Measurements from ENCODE around the gene ICAM1. TPM values are rescaled to one million over a fixed set of nuclear protein-coding genes. Genes with fewer than 3 reads are reported as not detected.

The ICAM1 gene
- total and polyA plus RNA-seq, 2 donors from 2014 or later, result 16.3 to 50.3 TPM

DNA sequence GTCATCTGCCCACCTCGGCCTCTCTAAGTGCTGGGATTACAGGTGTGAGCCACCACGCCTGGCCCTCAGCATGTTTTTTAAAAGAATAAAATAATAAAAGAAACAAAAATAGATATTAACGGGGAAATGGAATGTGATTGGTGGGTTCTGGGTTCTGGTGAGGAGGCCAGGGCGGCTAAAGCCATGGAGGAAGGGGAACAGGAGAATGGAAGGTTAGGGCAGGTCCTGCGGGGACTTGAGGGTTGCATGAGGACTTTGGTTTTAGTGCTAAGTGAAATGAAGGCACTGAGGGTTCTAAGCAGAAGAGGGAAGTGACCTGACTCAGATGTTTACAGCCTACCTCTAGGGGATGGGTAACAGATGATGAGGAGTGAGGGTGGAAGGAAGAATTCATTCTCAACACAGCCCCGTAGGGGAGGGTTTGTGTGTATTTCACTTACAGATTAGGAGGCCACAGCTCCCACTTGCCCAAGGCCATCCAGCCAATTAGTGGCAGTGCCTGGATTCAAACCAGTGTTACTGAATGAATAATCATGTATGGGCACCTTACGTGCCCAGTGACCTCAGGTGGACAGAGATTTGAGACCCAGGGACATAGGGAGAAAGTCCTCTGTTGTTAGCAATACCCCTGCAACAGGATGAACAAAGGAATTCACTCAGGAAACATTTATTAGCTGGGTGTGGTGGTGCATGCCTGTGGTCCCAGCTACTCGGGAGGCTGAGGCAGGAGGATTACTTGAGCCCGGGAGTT is 25.6 kb upstream of the ICAM1 start:
- Histone ChIP-seq H3K4me1 (ENCODE audit: control insufficient read depth in 2 of 3, insufficient read depth in 2 of 3, low read depth in 1 of 3, low read length in 3 of 3) (no peaks in the 10 kb centered on the region), H3K9ac (ENCODE audit: low read length in 3 of 3) (no peak overlapping the region), H3K4me3 (ENCODE audit: low read length in 3 of 3) (no peak overlapping the region), H3K27ac (ENCODE audit: low read depth in 2 of 2, low read length in 2 of 2) (no peak overlapping the region), H3K36me3 (ENCODE audit: control insufficient read depth in 2 of 3, insufficient read depth in 3 of 3, low read length in 3 of 3) (no peaks in the 10 kb centered on the region), H3K9me3 (ENCODE audit: control insufficient read depth in 2 of 3, insufficient read depth in 1 of 3, low read length in 3 of 3) (no peaks in the 10 kb centered on the region), H3K27me3 (ENCODE audit: control insufficient read depth, insufficient read depth, low read length) (no peaks in the 10 kb centered on the region)
- intact Hi-C loops (cut with DNase I), result loop anchor here (10.0 kb wide), 1 partner anchor 321 kb away; no protein-coding TSS in a partner anchor
- FAIRE-seq, result no peak
- no peak for DNase-seq
- TF ChIP-seq, protein P1, sequence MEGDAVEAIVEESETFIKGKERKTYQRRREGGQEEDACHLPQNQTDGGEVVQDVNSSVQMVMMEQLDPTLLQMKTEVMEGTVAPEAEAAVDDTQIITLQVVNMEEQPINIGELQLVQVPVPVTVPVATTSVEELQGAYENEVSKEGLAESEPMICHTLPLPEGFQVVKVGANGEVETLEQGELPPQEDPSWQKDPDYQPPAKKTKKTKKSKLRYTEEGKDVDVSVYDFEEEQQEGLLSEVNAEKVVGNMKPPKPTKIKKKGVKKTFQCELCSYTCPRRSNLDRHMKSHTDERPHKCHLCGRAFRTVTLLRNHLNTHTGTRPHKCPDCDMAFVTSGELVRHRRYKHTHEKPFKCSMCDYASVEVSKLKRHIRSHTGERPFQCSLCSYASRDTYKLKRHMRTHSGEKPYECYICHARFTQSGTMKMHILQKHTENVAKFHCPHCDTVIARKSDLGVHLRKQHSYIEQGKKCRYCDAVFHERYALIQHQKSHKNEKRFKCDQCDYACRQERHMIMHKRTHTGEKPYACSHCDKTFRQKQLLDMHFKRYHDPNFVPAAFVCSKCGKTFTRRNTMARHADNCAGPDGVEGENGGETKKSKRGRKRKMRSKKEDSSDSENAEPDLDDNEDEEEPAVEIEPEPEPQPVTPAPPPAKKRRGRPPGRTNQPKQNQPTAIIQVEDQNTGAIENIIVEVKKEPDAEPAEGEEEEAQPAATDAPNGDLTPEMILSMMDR (IDR thresholded peaks at IDR 0.05; ENCODE audit: borderline replicate concordance, extremely low read depth, insufficient read depth), result no peak

DNA sequence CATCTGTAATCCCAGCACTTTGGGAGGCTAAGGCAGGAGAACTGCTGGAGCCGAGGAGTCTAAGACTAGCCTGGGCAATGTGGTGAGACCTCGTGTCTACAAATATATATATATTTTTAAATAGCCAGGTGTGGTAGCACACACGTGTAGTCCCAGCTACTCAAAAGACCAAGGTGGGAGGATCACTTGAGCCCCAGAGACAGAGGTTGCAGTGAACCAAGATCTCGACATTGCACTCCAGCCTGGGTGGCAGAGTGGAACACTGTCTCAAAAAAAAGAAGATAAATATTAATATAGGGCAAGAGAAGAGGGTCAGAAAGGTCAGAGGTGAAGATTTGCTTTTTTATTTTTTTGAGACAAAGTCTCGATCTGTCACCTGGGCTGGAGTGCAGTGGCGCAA is 24.4 kb upstream of the ICAM1 start:
- intact Hi-C loops (cut with DNase I), result loop anchor here (10.0 kb wide), 1 partner anchor 322 kb away; no protein-coding TSS in a partner anchor
- Histone ChIP-seq H3K27ac (ENCODE audit: low read depth in 2 of 2, low read length in 2 of 2) (no peak overlapping the region), H3K4me3 (ENCODE audit: low read length in 3 of 3) (no peak overlapping the region), H3K9ac (ENCODE audit: low read length in 3 of 3) (no peak overlapping the region), H3K27me3 (ENCODE audit: control insufficient read depth, insufficient read depth, low read length) (no peaks in the 10 kb centered on the region), H3K9me3 (ENCODE audit: control insufficient read depth in 2 of 3, insufficient read depth in 1 of 3, low read length in 3 of 3) (no peaks in the 10 kb centered on the region), H3K36me3 (ENCODE audit: control insufficient read depth in 2 of 3, insufficient read depth in 3 of 3, low read length in 3 of 3) (no peaks in the 10 kb centered on the region), H3K4me1 (ENCODE audit: control insufficient read depth in 2 of 3, insufficient read depth in 2 of 3, low read depth in 1 of 3, low read length in 3 of 3) (no peaks in the 10 kb centered on the region)
- FAIRE-seq (no peak), DNase-seq (no peak)
- TF ChIP-seq, protein P1 (IDR thresholded peaks at IDR 0.05; ENCODE audit: borderline replicate concordance, extremely low read depth, insufficient read depth), result no peak

DNA sequence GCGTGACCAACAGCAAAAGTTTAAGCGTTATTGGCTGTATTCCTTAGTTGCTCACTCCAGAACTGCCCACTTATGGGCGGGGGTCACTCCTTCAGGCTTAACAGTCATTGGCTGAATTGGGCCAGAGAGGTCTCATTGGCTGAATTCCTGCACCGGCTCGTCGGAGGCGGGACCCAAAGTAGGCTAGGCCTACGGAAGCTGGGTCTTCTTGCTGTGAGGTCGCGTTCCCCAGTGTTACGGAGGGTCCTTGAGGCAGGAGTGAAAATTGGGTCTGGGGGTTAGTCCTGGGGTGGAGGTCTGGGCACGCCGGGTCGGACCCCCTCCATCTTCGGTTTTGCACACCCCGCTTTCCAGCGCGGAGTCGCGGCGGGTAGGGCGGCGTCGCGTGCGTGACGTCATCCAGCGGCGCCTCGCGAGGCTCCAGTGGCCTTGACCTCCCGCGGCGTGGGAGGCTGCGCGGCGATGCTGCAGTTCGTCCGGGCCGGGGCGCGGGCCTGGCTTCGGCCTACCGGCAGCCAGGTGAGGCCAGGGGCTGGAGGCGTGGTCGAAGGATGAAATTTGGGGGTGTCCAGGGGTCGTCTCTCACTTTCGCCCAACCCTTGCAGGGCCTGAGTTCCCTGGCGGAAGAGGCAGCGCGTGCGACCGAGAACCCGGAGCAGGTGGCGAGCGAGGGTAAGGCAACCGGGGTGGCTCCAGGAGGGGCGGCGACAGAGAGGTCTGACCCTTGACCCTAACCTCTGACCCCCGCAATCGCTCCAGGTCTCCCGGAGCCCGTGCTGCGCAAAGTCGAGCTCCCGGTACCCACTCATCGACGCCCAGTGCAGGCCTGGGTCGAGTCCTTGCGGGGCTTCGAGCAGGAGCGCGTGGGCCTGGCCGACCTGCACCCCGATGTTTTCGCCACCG is 18.9 kb upstream of the ICAM1 start, which contains the start of gene MRPL4:
TSS of gene MRPL4 (plus strand) at position 423 of the 903 bp plus-strand sequence. CDS start at position 463, 40 bp downstream.
- Histone ChIP-seq H3K27ac (ENCODE audit: low read depth in 2 of 2, low read length in 2 of 2) (peak within 1 kb of the TSS; percentile 82 to 88), H3K27me3 (ENCODE audit: control insufficient read depth, insufficient read depth, low read length) (no peaks in the 10 kb centered on the region), H3K4me3 (ENCODE audit: low read length in 3 of 3) (peak within 1 kb of the TSS; percentile 97 to 99 (median 98)), H3K9ac (ENCODE audit: low read length in 3 of 3) (peak within 1 kb of the TSS; percentile 45 to 97 (median 81)), H3K4me1 (ENCODE audit: control insufficient read depth in 2 of 3, insufficient read depth in 2 of 3, low read depth in 1 of 3, low read length in 3 of 3) (peaks cover 0 to 8% (median 0%) of the 10 kb centered on the region in 3 donors), H3K36me3 (ENCODE audit: control insufficient read depth in 2 of 3, insufficient read depth in 3 of 3, low read length in 3 of 3) (peaks cover 2 to 16% (median 9%) of the 10 kb centered on the region in 3 donors), H3K9me3 (ENCODE audit: control insufficient read depth in 2 of 3, insufficient read depth in 1 of 3, low read length in 3 of 3) (no peaks in the 10 kb centered on the region)
- peak; percentile 98 for FAIRE-seq
- DNase-seq, result peak; percentile 98 to 100 (median 99)
- TF ChIP-seq, protein P1 (IDR thresholded peaks at IDR 0.05; ENCODE audit: borderline replicate concordance, extremely low read depth, insufficient read depth), result no peak
- intact Hi-C loops (cut with DNase I), result loop anchor here (5.0 kb wide), 1 partner anchor 145 kb away; no protein-coding TSS in a partner anchor
